ENCODE results near the gene TGFBR3L.
"Not testable (repeated sequence)": the region's sequence is repeated elsewhere in the genome, so short reads cannot be mapped to it uniquely, and the experiment has no call there.

GRCh38 chr19:7893362-7894101, 21.1 kb upstream of the TGFBR3L start:
- TF ChIP-seq YY1 (IDR thresholded peaks at IDR 0.05; ENCODE audit: insufficient read depth, insufficient read length); ZNF274 (IDR thresholded peaks at IDR 0.05; ENCODE audit: low read depth, low read length); SUZ12 (IDR thresholded peaks at IDR 0.05; ENCODE audit: extremely low read depth, insufficient read depth, insufficient read length): not testable (repeated sequence)
